UCSD-AML1 (cell line): ENCODE data around the gene CACNA2D2.
"Not testable (repeated sequence)": the region's sequence is repeated elsewhere in the genome, so short reads cannot be mapped to it uniquely, and the experiment has no call there.

Source experiments
- DNase-seq: peaks from one replicate; lab custom pipeline; 2025; ENCODE audit not compliant: unreplicated experiment; lab: John Stamatoyannopoulos, UW

The CACNA2D2 gene

GRCh38 chr3:50530001-50530970 is 26.9 kb upstream of the CACNA2D2 start:
- no peak for DNase-seq

DNA sequence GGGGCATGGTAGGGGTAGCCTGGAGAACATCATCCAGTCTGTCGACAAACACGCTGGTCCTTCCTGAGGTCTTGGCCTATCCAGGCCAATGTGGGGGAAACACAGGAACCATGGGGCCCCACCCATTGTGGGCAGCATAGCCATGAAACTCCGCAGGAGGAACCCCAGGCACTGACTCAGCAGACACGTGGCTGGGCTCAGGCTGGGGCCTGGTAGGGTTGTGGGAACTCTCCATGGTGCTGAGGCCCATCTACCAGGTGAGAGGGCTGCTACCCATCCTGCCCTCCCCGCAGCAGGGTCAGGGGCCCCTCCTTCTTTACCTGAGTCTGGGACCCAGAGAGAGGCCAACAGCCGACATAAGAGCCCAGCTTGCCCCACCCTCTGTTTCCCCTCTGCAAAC is 22.6 kb upstream of the CACNA2D2 start:
- peak; percentile 70 for DNase-seq

DNA sequence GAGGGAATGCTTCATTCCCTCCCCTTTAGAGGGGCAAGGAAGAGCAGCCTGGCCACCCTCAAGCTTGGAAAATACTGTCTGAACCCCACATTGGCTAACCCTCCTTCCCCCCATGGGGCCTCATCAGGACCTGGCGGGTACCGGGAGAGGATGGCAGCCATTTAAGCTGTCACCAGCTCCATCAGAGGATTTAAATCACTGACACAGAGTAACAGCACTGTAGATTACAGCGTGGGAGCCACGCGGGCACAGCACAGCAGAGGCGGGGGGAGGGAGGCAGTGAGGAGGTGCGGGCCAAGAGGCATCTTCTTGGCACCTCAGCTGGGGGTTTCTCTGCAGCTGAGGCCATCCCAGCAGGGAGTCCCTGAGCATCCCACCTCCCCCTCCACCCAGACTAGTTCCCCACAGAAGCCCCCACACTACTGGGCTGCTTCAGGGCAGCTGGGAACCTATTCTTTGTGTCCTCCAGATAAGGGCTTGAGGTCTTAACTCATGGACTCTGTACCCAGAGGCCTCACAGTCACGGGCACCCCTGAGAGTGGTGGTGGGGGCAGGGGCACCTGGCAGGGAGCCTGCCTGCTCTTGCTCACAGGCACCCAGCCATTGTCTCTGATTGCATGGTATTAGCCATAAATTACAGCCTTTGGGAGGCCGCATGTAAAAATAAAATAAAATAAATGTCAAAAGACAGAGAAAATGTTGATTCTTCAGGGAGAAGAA is 21.9 kb upstream of the CACNA2D2 start:
- no peak for DNase-seq

- no peak for DNase-seq
Measured at GRCh38 chr3:50524746-50525145, 21.3 kb upstream of the CACNA2D2 start.

GRCh38 chr3:50523279-50523811 is 19.9 kb upstream of the CACNA2D2 start:
- DNase-seq = no peak

DNA sequence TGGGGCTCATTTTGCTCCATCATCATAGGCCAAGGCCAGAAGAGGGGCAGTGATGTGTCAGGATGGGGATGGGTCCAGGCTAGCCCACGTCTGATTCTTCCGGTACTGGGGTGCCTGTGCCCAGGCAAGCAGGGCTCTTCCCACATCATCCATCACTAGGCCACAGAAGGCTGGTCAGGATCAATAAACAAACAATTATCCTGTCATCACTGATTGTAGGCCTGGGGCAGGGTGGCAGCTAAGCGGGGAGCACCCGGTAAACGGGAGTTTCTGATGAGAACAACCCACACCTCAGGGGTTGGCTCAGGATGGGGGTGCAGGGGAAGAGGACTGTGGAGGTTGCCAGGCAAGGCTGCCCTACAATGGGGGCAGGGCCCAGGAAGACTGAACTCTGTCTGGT is 18.1 kb upstream of the CACNA2D2 start:
- DNase-seq = no peak

DNA sequence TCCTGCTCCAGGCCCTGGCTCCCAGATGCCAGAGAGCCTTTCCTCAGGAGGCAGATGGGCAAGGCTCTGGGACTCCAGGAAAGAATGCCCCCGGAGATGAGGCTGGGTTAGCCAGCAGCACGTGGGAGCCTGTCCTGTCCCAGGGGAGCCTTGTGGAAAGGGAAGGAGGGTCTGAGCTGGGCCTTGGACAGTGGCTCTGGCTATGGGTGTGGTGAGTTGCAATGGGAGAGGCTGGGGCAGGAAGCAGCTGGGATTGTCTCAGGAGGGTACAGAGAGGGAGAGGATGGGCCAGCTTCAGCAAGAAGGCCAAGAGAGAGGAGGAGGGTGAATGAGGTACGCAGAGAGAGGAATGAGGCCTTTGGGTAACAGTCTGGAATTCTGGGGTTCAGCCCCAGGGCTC is 17.4 kb upstream of the CACNA2D2 start:
- DNase-seq = no peak

- peak; percentile 54 for DNase-seq
Measured at GRCh38 chr3:50519471-50520089, 16.1 kb upstream of the CACNA2D2 start.

DNA sequence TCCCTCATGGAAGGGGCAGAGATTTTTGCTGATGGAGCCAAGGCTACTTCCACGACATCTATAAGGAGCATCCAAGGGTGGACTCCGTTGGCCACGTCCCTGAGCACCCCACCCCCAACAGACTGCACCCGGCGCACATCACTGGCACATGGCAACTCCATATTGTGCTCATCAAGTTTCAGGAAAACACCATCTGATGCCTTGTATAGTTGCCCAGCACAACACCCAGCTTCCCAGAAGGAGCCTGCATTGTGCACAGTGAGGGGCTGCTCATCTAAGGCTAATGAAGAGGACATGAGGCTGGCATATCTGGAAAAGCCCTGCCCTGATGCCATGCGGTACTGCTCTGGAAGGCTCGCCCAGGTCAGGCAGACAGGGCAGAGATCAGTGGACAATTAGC is 15.0 kb upstream of the CACNA2D2 start:
- DNase-seq = no peak

DNA sequence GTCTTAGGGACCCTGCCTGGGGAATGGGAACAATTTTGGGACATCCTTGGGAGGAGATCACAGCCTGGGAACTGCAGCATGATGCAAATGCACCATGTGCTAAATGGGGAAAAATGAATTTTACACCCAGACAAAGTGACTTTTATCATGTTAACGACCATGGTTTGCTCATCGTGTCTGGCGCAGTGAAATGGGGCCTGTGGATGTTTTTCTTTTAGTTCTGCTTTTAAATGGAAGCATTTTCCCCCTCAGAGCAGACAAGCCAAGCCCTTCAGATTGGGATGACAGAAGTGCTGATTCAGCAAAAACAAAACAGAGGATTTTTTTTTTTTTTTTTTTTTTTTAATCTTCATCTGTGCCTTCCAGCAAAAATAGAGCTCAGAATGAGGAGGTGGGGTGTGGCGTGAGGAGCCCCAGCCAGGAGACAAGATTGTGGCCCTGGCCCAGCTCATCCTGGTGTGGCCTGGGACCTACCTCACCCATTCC is 14.3 kb upstream of the CACNA2D2 start:
- no peak for DNase-seq

- no peak for DNase-seq
Measured at GRCh38 chr3:50516440-50516871, 13.0 kb upstream of the CACNA2D2 start.

- no peak for DNase-seq
Measured at GRCh38 chr3:50515565-50516439, 12.4 kb upstream of the CACNA2D2 start.

DNA sequence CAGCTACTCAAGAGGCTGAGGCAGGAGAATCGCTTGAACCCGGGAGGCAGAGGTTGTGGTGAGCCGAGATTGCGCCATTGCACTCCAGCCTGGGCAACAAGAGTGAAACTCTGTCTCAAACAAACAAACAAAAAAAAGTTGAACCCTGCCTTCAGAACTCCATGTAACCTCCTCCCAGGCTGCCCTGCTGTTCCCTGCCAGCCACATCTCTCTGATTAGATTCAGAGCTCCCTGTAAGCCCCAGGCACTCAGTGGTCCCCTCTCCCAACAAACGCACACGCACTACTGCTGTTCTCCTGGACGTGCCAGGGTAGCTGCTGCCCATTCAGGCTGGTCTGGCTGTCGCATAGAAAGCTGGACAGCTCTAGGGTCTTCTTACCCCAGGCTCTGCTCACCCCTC is 9.5 kb upstream of the CACNA2D2 start:
- DNase-seq = not testable (repeated sequence)

- no peak for DNase-seq
Measured at GRCh38 chr3:50512131-50512530, 8.7 kb upstream of the CACNA2D2 start.

DNA sequence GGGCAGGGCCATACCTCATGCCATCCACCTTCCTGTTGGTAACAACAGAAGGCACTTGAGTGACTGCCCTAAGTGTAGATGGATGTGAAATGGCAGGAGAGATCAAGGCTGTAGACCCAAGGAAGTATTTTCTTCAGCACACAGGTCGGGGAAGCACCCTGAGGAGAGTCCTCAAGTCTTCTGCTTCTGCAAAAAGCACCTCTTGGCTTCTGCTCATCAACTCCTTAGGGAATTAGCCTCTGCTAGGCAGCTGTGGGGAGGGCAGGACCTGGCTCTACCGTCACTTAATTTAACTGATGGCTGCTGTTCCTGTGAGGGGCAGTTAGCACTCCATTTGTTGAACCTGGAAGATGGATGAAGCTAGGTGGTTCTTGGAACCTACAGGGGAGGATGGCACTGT is 6.9 kb upstream of the CACNA2D2 start:
- DNase-seq = no peak

GRCh38 chr3:50509715-50510114 is 6.3 kb upstream of the CACNA2D2 start:
- no peak for DNase-seq

- DNase-seq = no peak
Measured at GRCh38 chr3:50508821-50509220, 5.4 kb upstream of the CACNA2D2 start.

GRCh38 chr3:50506169-50506568 is 2.7 kb upstream of the CACNA2D2 start:
- no peak for DNase-seq

DNA sequence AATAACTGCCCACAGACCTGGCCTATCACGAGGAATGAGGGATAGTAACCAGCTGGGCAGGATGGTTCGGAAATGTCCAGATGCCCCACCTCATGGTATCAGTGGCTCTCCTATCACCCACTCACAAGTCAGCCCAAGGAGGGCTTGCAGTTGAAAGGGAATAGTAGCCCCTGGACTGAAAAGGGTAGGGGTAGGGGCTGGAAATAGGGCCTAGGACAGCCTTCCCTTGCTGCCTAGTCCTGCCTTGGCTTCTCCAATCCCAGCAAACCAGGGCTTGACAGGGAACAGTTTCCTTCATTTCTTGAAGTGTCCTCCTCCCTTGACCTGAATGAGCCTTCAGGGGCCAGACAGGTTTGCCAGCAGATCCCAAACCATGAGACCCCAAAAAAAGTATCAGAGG is 1.2 kb upstream of the CACNA2D2 start:
- no peak for DNase-seq
